ENCODE results near the gene CFAP410. TPM values are rescaled to one million over a fixed set of nuclear protein-coding genes. Genes with fewer than 3 reads are reported as not detected.

The CFAP410 gene
- total RNA-seq, 2 experiments from 2014 or later: 13.2 to 14.8 TPM

- no peaks in the 10 kb centered on the region for H3K4me1 Mint-ChIP-seq (ENCODE audit: low read depth)
- no peaks in the 10 kb centered on the region for H3K9me3 Mint-ChIP-seq
- H3K36me3 Mint-ChIP-seq (ENCODE audit: low read depth): peaks cover 3% of the 10 kb centered on the region
- no peak overlapping the region for H3K27ac Mint-ChIP-seq
- H3K4me3 Mint-ChIP-seq: no peak overlapping the region
- no peaks in the 10 kb centered on the region for H3K27me3 Mint-ChIP-seq (ENCODE audit: low read depth)
- intact Hi-C loops (cut with micrococcal nuclease): no loop called here
- DNase-seq: no peak
- CTCF ChIA-PET: no interaction called here
Observed at GRCh38 chr21:44323591-44323990, 15.6 kb downstream of the CFAP410 start.

- H3K27ac Mint-ChIP-seq: no peak overlapping the region
- H3K27me3 Mint-ChIP-seq (ENCODE audit: low read depth): no peaks in the 10 kb centered on the region
- no peaks in the 10 kb centered on the region for H3K4me1 Mint-ChIP-seq (ENCODE audit: low read depth)
- intact Hi-C loops (cut with micrococcal nuclease): no loop called here
- H3K9me3 Mint-ChIP-seq: no peaks in the 10 kb centered on the region
- peaks cover 5% of the 10 kb centered on the region for H3K36me3 Mint-ChIP-seq (ENCODE audit: low read depth)
- CTCF ChIA-PET: no interaction called here
- no peak for DNase-seq
- no peak overlapping the region for H3K4me3 Mint-ChIP-seq
Observed at GRCh38 chr21:44322621-44323325, 16.4 kb downstream of the CFAP410 start.

GRCh38 chr21:44321846-44322450, 17.2 kb downstream of the CFAP410 start:
- DNase-seq: no peak
- CTCF ChIA-PET: no interaction called here
- Mint-ChIP-seq H3K9me3 (no peaks in the 10 kb centered on the region), H3K27ac (no peak overlapping the region), H3K27me3 (ENCODE audit: low read depth) (no peaks in the 10 kb centered on the region), H3K36me3 (ENCODE audit: low read depth) (peaks cover 5% of the 10 kb centered on the region), H3K4me3 (no peak overlapping the region), H3K4me1 (ENCODE audit: low read depth) (no peaks in the 10 kb centered on the region)
- intact Hi-C loops (cut with micrococcal nuclease): no loop called here

GRCh38 chr21:44320847-44321246, 18.3 kb downstream of the CFAP410 start:
- Mint-ChIP-seq H3K36me3 (ENCODE audit: low read depth) (peaks cover 8% of the 10 kb centered on the region), H3K27me3 (ENCODE audit: low read depth) (no peaks in the 10 kb centered on the region), H3K4me1 (ENCODE audit: low read depth) (no peaks in the 10 kb centered on the region), H3K9me3 (no peaks in the 10 kb centered on the region), H3K4me3 (no peak overlapping the region), H3K27ac (no peak overlapping the region)
- DNase-seq: no peak
- CTCF ChIA-PET: no interaction called here
- intact Hi-C loops (cut with micrococcal nuclease): no loop called here

GRCh38 chr21:44319407-44320065, 19.7 kb downstream of the CFAP410 start:
- no peak overlapping the region for H3K4me3 Mint-ChIP-seq
- no peaks in the 10 kb centered on the region for H3K9me3 Mint-ChIP-seq
- H3K27me3 Mint-ChIP-seq (ENCODE audit: low read depth): no peaks in the 10 kb centered on the region
- DNase-seq: no peak
- intact Hi-C loops (cut with micrococcal nuclease): no loop called here
- CTCF ChIA-PET: interaction anchor here (0.8 to 1.7 kb wide), 2 partner anchors 18 to 22 kb away, joined by 3 read pairs; no protein-coding TSS in a partner anchor
- no peaks in the 10 kb centered on the region for H3K4me1 Mint-ChIP-seq (ENCODE audit: low read depth)
- peaks cover 8% of the 10 kb centered on the region for H3K36me3 Mint-ChIP-seq (ENCODE audit: low read depth)
- no peak overlapping the region for H3K27ac Mint-ChIP-seq

GRCh38 chr21:44318489-44319285, 20.5 kb downstream of the CFAP410 start:
- no peak overlapping the region for H3K4me3 Mint-ChIP-seq
- H3K27me3 Mint-ChIP-seq (ENCODE audit: low read depth): no peaks in the 10 kb centered on the region
- DNase-seq: no peak
- H3K27ac Mint-ChIP-seq: no peak overlapping the region
- no peaks in the 10 kb centered on the region for H3K9me3 Mint-ChIP-seq
- no peaks in the 10 kb centered on the region for H3K4me1 Mint-ChIP-seq (ENCODE audit: low read depth)
- CTCF ChIA-PET: interaction anchor here (0.6 to 1.7 kb wide), 2 partner anchors 21 to 342 kb away, joined by 3 to 7 read pairs; no protein-coding TSS in a partner anchor
- peaks cover 8% of the 10 kb centered on the region for H3K36me3 Mint-ChIP-seq (ENCODE audit: low read depth)
- intact Hi-C loops (cut with micrococcal nuclease): no loop called here

DNA sequence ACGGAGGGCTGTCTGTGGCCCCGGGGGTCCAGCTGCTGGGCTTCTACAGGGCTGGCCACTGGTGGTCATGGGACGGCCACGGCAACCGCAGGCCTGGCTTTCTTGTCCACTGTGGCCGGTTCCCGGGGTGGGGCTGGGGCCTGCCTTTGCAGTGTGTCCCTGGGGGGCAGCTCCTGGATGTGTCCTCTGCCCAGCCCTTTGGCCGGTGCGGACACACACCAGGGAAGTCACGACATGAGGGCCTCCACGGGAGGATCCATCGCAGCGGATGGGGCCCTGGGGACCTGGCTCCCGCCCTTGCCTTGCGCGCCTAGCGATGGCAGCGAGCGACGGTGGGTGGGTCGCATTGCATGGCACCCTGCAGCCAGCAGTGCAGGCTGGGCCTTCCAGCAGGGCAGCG, 21.3 kb downstream of the CFAP410 start:
- CTCF ChIA-PET: interaction anchor here (1.7 kb wide), 1 partner anchor 20 kb away, joined by 3 read pairs; no protein-coding TSS in a partner anchor
- peaks cover 7% of the 10 kb centered on the region for H3K36me3 Mint-ChIP-seq (ENCODE audit: low read depth)
- H3K4me3 Mint-ChIP-seq: no peak overlapping the region
- DNase-seq: no peak
- no peaks in the 10 kb centered on the region for H3K9me3 Mint-ChIP-seq
- H3K4me1 Mint-ChIP-seq (ENCODE audit: low read depth): no peaks in the 10 kb centered on the region
- no peaks in the 10 kb centered on the region for H3K27me3 Mint-ChIP-seq (ENCODE audit: low read depth)
- no peak overlapping the region for H3K27ac Mint-ChIP-seq
- intact Hi-C loops (cut with micrococcal nuclease): no loop called here

DNA sequence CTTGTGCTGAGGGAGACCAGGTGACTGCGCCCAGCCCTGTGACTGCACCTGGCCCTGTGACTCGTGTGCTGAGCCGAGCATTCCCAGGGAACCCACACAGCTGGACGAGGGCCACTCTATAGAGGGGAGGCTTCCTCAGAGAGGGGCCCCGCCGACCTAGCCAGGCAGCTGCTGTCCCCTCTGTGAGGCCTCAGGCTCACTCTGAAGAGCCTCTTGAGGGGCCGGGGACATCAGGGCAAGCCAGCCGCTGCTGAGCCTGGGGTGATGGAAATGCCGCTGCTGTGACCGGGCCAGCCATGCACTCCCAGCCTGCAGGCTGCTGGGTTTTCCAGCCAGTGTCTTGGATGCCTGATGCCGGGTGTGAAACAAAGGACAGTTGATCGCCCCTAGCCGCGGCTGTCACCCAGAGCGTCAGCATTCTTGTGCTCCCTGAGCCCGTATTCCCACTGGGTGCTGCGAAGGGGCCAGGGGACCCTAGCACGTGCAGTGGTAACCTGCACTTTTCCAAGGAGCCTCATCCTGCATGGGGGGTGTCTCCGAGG, 21.9 kb downstream of the CFAP410 start:
- intact Hi-C loops (cut with micrococcal nuclease): no loop called here
- H3K27ac Mint-ChIP-seq: no peak overlapping the region
- H3K4me3 Mint-ChIP-seq: no peak overlapping the region

GRCh38 chr21:44316277-44316900, 22.8 kb downstream of the CFAP410 start:
- Mint-ChIP-seq H3K4me3 (no peak overlapping the region), H3K27ac (peak overlapping the region; percentile 10), H3K27me3 (ENCODE audit: low read depth) (no peaks in the 10 kb centered on the region), H3K36me3 (ENCODE audit: low read depth) (peaks cover 10% of the 10 kb centered on the region), H3K9me3 (no peaks in the 10 kb centered on the region), H3K4me1 (ENCODE audit: low read depth) (no peaks in the 10 kb centered on the region)
- no peak for DNase-seq
- intact Hi-C loops (cut with micrococcal nuclease): no loop called here
- CTCF ChIA-PET: no interaction called here

More for the DNA sequence above, 21.9 kb downstream of the CFAP410 start:
- DNase-seq: no peak
- Mint-ChIP-seq H3K27me3 (ENCODE audit: low read depth) (no peaks in the 10 kb centered on the region), H3K4me1 (ENCODE audit: low read depth) (no peaks in the 10 kb centered on the region), H3K9me3 (no peaks in the 10 kb centered on the region), H3K36me3 (ENCODE audit: low read depth) (peaks cover 7% of the 10 kb centered on the region)
- CTCF ChIA-PET: no interaction called here

- no peak overlapping the region for H3K4me3 Mint-ChIP-seq
- H3K27ac Mint-ChIP-seq: peak overlapping the region; percentile 56
- no peaks in the 10 kb centered on the region for H3K27me3 Mint-ChIP-seq (ENCODE audit: low read depth)
- H3K36me3 Mint-ChIP-seq (ENCODE audit: low read depth): peaks cover 15% of the 10 kb centered on the region
- DNase-seq: no peak
- CTCF ChIA-PET: no interaction called here
- H3K4me1 Mint-ChIP-seq (ENCODE audit: low read depth): no peaks in the 10 kb centered on the region
- H3K9me3 Mint-ChIP-seq: no peaks in the 10 kb centered on the region
- intact Hi-C loops (cut with micrococcal nuclease): no loop called here
Observed at GRCh38 chr21:44315691-44316203, 23.4 kb downstream of the CFAP410 start.

DNA sequence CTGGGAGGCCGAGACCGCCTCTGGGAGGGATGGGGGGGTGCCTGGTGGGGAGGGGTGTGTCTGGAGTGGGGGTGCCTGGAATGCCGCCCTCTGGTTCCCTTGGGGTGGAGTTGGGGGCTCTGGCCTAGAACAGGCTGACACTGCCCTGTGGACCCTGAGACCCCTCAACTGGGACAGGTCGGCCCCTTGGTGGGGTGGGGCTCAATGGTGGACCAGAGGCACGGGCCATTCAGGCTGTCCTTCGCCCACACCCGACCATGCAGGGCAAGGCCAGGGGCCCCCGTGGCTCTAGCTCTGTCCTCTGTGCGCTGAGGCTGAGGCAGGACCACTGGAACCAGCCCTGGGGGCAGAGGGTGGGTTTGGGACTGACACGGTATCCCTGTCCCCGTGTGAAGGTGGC, 24.6 kb downstream of the CFAP410 start:
- Mint-ChIP-seq H3K27ac (no peak overlapping the region), H3K27me3 (ENCODE audit: low read depth) (no peaks in the 10 kb centered on the region), H3K36me3 (ENCODE audit: low read depth) (peaks cover 15% of the 10 kb centered on the region), H3K4me1 (ENCODE audit: low read depth) (no peaks in the 10 kb centered on the region), H3K9me3 (no peaks in the 10 kb centered on the region), H3K4me3 (no peak overlapping the region)
- CTCF ChIA-PET: interaction anchor here (2.2 kb wide), 1 partner anchor 17 kb away, joined by 5 read pairs; no protein-coding TSS in a partner anchor
- DNase-seq: no peak
- intact Hi-C loops (cut with micrococcal nuclease): no loop called here

Measured in activated naive CD4-positive, alpha-beta T cell treated with anti-CD3 and anti-CD28 coated beads for 36 hours (primary cell).